HepG2 (cell line): ENCODE data around the gene ZNF30. TPM values are rescaled to one million over a fixed set of nuclear protein-coding genes. Genes with fewer than 3 reads are reported as not detected.

Experiments
- CBX5 ChIP-seq: sonication (generic); formaldehyde crosslinking; IDR thresholded peaks from 2 replicates; pipeline ENCODE4 v1.4.0; 2020; ENCODE audit warnings: missing genetic modification reagents, borderline replicate concordance
- KDM5A ChIP-seq: fragments of 200-600 bp; sonication (generic); IDR thresholded peaks from 2 replicates; pipeline ENCODE4 v1.7.0; 2018; ENCODE audit warnings: antibody characterized with exemption, mild to moderate bottlenecking, low read length, borderline replicate concordance
- KDM6A ChIP-seq: IDR thresholded peaks from 2 replicates; pipeline ENCODE4 v1.6.1; 2016; ENCODE audit warnings: low read depth
- MEIS1 ChIP-seq: sonication (generic); formaldehyde crosslinking; IDR thresholded peaks from 2 replicates; pipeline ENCODE4 v1.9.0; 2021; ENCODE audit warnings: mild to moderate bottlenecking, missing genetic modification reagents, moderate library complexity, borderline replicate concordance
- MIER2 ChIP-seq: IDR thresholded peaks from 2 replicates; pipeline ENCODE4 v1.6.1; 2016; ENCODE audit warnings: missing biosample characterization, missing genetic modification reagents
- NFKBIZ ChIP-seq: IDR thresholded peaks from 2 replicates; pipeline ENCODE4 v1.6.1; 2018; ENCODE audit warnings: missing genetic modification reagents, missing compliant biosample characterization
- NR2F6 ChIP-seq, 2 experiments: IDR thresholded peaks; 2 replicates each; pipeline ENCODE4 v1.6.1; 2016; ENCODE audit warnings: antibody characterized with exemption in 1 of 2, mild to moderate bottlenecking in 1 of 2
- PHF8 ChIP-seq: sonication (generic); formaldehyde crosslinking; IDR thresholded peaks from 2 replicates; pipeline ENCODE4 v1.5.0; 2020; ENCODE audit warnings: missing genetic modification reagents
- XRCC5 ChIP-seq: fragments of 200-400 bp; formaldehyde crosslinking; optimal IDR thresholded peaks from 2 replicates; pipeline ENCODE3; 2017; ENCODE audit warnings: mild to moderate bottlenecking, low read length
- ZMAT3 ChIP-seq: sonication (generic); formaldehyde crosslinking; conservative IDR thresholded peaks from 2 replicates; pipeline ENCODE4 v1.7.0; 2021; ENCODE audit warnings: missing genetic modification reagents
- ZNF317 ChIP-seq: sonication (generic); formaldehyde crosslinking; IDR thresholded peaks from 2 replicates; pipeline ENCODE4 v1.5.0; 2020; ENCODE audit warnings: mild to moderate bottlenecking, missing genetic modification reagents
- ZNF468 ChIP-seq: sonication (generic); formaldehyde crosslinking; IDR thresholded peaks from 2 replicates; pipeline ENCODE4 v1.8.0; 2022; ENCODE audit warnings: mild to moderate bottlenecking, moderate library complexity, missing genetic modification reagents
- polyA plus RNA-seq, 8 experiments: library from polyadenylated mRNA; depleted of rRNA in 3 of 8; stranded (reverse) in 7 of 8; unstranded in 1 of 8; fragments of >200 nt; fragmentation: Illumina TruSeq in 4 of 8; extraction: Trizol in 4 of 8; gene quantifications; 2 replicates each; pipeline versions ENCODE4 v1.2.1 to v1.2.3, GENCODE V29; 2011 to 2016; ENCODE audit warnings: low read depth in 4 of 8, missing spikeins in 1 of 8, mixed read lengths in 1 of 8; ENCODE audit not compliant: insufficient read depth in 1 of 8
- total RNA-seq, 5 experiments: library from RNA; depleted of rRNA; stranded (reverse); fragments of >200 nt; fragmentation: Illumina TruSeq; extraction: Trizol; gene quantifications; 2 replicates each; pipeline ENCODE4 v1.2.3, GENCODE V29; 2016; ENCODE audit warnings: low read depth in 1 of 5
- TF ChIP-seq, protein P1 (sequence below): sonication (generic); formaldehyde crosslinking; IDR thresholded peaks from 2 replicates; pipeline ENCODE4 v1.4.0; 2020; ENCODE audit warnings: mild to moderate bottlenecking, missing genetic modification reagents
- TF ChIP-seq, protein P2 (sequence below): sonication (generic); formaldehyde crosslinking; IDR thresholded peaks from 2 replicates; pipeline ENCODE4 v1.8.0; 2022; ENCODE audit warnings: mild to moderate bottlenecking, missing genetic modification reagents, borderline replicate concordance
- TF ChIP-seq, protein P3 (sequence below): conservative IDR thresholded peaks from 2 replicates; pipeline ENCODE4 v1.6.1; 2018; ENCODE audit warnings: missing genetic modification reagents
- TF ChIP-seq, protein P4 (sequence below): sonication (generic); formaldehyde crosslinking; IDR thresholded peaks from 2 replicates; pipeline ENCODE4 v1.9.0; 2021; ENCODE audit warnings: missing genetic modification reagents, borderline replicate concordance

Gene ZNF30
- total and polyA plus RNA-seq, 2 of the 13 experiments (the other 11 are each of a cell fraction or from before 2014, with no cell fraction given): 2.3 to 4.4 TPM

DNA sequence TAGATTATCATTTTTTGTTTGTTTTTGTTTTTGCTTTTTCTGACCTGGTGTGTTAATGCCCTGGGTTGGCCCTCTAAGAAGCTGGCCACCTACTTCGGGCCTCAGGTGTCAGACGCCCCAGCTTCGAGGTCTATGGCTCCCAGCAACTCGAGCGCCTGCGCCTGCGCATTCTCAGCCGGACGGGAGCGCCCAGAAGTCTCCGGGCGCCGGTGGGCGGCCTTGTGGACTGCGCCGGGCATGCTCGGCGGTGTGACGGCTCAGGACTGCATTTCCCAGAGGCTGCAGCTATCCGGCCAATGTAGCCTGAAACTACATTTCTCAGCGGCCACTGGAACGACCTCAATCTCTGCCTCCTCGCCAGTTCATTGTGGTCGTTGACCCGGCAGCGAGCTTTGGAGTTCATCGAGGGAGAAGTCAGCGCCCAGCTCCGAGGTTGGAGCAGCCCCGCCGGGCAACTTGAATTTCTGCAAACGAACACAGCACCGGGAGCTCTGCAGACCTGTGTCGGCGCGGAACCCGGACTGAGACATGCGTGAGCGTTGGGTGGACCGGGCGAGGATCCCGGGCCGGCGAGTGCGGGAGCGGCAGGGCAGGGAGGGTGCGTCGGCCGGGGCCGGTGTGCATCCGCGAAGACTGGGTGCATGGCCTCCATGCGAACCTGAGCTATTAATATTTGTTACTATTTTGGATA is at the start of gene ZNF30 (continued):
- TF ChIP-seq PHF8 (CRISPR knock-in tag) (peak; percentile 82), KDM5A (no peak), CBX5 (CRISPR knock-in tag) (peak; percentile 59; the same call in 1 of the 2 replicates), NR2F6 (IDR thresholded peaks at IDR 0.05) (no peak), NR2F6 (CRISPR knock-in tag; IDR thresholded peaks at IDR 0.05) (0 out of 2 replicates have a peak, but pooled peaks have one; percentile 20), MEIS1 (CRISPR knock-in tag) (no peak), MIER2 (CRISPR knock-in tag) (no peak), XRCC5 (peak; percentile 62), KDM6A (no peak), ZMAT3 (CRISPR knock-in tag) (no peak), ZNF317 (CRISPR knock-in tag) (no peak; the same call in 1 of the 2 replicates), NFKBIZ (CRISPR knock-in tag) (no peak), ZNF468 (CRISPR knock-in tag) (no peak)
- TF ChIP-seq, protein P1, sequence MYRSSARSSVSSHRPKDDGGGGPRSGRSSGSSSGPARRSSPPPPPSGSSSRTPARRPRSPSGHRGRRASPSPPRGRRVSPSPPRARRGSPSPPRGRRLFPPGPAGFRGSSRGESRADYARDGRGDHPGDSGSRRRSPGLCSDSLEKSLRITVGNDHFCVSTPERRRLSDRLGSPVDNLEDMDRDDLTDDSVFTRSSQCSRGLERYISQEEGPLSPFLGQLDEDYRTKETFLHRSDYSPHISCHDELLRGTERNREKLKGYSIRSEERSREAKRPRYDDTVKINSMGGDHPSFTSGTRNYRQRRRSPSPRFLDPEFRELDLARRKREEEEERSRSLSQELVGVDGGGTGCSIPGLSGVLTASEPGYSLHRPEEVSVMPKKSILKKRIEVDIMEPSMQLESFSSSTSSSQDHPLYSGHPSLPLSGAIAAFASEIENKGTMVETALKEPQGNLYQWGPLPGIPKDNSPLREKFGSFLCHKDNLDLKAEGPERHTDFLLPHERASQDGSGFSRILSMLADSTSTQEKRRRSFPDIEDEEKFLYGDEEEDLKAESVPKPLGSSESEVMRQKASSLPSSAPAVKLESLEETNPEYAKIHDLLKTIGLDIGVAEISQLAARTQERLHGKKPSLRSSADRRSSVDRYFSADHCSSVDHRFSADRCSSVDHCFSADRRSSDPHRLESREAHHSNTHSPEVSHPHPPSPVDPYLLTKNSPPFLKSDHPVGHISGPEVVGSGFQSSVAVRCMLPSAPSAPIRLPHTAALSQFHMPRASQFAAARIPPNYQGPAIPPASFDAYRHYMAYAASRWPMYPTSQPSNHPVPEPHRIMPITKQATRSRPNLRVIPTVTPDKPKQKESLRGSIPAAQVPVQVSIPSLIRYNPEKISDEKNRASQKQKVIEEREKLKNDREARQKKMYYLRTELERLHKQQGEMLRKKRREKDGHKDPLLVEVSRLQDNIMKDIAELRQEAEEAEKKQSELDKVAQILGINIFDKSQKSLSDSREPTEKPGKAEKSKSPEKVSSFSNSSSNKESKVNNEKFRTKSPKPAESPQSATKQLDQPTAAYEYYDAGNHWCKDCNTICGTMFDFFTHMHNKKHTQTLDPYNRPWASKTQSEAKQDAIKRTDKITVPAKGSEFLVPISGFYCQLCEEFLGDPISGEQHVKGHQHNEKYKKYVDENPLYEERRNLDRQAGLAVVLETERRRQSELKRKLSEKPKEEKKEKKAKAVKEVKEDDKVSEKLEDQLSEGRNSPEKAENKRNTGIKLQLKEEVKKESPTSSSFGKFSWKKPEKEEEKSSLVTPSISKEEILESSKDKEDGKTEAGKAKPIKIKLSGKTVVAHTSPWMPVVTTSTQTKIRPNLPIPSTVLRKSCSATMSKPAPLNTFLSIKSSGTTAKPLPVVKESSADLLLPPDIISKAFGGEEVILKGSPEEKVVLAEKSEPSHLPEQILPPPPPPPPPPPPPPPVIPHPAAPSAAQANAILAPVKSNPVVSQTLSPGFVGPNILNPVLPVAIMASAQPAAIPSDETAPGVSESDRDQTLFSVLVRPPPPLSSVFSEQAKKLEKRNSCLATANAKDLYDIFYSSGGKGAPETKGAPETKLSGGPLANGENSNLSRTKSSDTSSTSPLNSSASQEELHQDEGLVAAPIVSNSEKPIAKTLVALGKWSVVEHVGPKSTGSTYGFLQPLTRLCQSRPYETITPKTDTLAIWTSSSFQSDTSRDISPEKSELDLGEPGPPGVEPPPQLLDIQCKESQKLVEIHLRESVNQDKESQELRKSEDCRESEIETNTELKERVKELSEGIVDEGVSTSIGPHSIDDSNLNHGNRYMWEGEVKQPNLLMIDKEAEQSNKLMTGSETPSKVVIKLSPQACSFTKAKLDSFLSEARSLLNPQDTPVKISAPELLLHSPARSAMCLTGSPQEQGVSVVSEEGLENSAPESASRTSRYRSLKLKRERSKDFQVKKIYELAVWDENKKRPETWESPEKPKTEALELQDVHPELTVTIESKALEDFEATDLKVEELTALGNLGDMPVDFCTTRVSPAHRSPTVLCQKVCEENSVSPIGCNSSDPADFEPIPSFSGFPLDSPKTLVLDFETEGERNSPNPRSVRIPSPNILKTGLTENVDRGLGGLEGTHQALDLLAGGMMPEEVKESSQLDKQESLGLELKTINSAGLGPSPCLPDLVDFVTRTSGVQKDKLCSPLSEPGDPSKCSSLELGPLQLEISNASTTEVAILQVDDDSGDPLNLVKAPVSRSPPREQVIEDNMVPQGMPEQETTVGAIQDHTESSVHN (CRISPR knock-in tag): no peak
- TF ChIP-seq, protein P2, sequence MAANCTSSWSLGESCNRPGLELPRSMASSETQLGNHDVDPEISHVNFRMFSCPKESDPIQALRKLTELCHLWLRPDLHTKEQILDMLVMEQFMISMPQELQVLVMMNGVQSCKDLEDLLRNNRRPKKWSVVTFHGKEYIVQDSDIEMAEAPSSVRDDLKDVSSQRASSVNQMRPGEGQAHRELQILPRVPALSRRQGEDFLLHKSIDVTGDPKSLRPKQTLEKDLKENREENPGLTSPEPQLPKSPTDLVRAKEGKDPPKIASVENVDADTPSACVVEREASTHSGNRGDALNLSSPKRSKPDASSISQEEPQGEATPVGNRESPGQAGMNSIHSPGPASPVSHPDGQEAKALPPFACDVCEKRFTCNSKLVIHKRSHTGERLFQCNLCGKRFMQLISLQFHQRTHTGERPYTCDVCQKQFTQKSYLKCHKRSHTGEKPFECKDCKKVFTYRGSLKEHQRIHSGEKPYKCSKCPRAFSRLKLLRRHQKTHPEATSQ: no peak
- TF ChIP-seq, protein P3, sequence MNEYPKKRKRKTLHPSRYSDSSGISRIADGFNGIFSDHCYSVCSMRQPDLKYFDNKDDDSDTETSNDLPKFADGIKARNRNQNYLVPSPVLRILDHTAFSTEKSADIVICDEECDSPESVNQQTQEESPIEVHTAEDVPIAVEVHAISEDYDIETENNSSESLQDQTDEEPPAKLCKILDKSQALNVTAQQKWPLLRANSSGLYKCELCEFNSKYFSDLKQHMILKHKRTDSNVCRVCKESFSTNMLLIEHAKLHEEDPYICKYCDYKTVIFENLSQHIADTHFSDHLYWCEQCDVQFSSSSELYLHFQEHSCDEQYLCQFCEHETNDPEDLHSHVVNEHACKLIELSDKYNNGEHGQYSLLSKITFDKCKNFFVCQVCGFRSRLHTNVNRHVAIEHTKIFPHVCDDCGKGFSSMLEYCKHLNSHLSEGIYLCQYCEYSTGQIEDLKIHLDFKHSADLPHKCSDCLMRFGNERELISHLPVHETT (CRISPR knock-in tag): peak; percentile 83
- TF ChIP-seq, protein P4, sequence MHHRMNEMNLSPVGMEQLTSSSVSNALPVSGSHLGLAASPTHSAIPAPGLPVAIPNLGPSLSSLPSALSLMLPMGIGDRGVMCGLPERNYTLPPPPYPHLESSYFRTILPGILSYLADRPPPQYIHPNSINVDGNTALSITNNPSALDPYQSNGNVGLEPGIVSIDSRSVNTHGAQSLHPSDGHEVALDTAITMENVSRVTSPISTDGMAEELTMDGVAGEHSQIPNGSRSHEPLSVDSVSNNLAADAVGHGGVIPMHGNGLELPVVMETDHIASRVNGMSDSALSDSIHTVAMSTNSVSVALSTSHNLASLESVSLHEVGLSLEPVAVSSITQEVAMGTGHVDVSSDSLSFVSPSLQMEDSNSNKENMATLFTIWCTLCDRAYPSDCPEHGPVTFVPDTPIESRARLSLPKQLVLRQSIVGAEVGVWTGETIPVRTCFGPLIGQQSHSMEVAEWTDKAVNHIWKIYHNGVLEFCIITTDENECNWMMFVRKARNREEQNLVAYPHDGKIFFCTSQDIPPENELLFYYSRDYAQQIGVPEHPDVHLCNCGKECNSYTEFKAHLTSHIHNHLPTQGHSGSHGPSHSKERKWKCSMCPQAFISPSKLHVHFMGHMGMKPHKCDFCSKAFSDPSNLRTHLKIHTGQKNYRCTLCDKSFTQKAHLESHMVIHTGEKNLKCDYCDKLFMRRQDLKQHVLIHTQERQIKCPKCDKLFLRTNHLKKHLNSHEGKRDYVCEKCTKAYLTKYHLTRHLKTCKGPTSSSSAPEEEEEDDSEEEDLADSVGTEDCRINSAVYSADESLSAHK: no peak
